ENCODE measurements around the gene DOLPP1. TPM values are rescaled to one million over a fixed set of nuclear protein-coding genes. Genes with fewer than 3 reads are reported as not detected.
"Not testable (repeated sequence)": the region's sequence is repeated elsewhere in the genome, so short reads cannot be mapped to it uniquely, and the experiment has no call there.

DOLPP1 gene, protein sequence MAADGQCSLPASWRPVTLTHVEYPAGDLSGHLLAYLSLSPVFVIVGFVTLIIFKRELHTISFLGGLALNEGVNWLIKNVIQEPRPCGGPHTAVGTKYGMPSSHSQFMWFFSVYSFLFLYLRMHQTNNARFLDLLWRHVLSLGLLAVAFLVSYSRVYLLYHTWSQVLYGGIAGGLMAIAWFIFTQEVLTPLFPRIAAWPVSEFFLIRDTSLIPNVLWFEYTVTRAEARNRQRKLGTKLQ
- total RNA-seq (1 to 10 TPM; 4.0 to 5.1 TPM), polyA plus RNA-seq (1 to 10 TPM; 2.1 to 4.9 TPM)
- long read RNA-seq, donor 1, transcript DOLPP1-202 (8 exons, 2,177 nt) = major isoform, 11 of 17 reads
- long read RNA-seq, donor 1, partial matches to known transcripts = 0 of 17 reads
- long read RNA-seq, donor 1, other reads (novel, unspliced or antisense) = 3 of 17 reads
- long read RNA-seq, donor 2, partial matches to known transcripts = 0 of 2 reads
- long read RNA-seq, donor 2, other reads (novel, unspliced or antisense) = 0 of 2 reads

DNA sequence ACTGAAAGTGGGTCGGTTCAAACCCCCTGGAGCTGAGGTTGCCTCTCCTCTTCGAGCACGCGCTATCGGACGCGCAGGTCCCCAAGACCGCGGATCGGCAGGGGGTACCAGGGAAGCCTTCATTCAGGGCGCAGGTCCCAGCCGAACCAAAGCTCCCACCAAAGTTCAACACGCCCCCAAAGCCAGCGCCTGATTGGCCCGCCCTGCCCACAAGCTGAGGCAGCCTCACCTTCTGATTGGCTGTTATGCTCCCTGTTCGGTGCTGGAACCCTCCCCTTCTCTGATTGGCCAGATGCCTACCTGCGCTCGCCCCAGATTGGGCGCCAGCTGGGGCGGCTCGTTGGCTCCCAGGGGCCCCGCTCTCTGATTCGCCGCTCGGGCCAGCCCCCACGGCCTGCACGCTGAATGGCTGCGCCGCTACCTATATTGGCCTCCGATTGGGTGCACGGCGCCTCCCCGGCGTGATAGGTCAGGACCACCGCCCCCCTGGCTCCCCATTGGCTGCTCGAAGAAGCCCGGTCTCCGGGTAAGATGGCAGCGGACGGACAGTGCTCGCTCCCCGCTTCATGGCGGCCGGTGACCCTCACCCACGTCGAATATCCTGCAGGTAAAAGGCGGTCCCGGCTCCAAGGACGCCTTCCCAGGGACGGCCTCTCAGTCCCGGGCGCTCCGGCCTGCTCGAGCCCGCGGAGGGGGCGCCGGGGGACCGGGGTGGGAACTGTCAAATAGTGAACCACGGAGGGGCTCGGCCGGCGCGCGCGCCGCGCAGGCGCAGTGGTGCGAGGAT lies at the start of gene DOLPP1:
Gene DOLPP1 (plus strand): TSS at position 511 of the 787 bp plus-strand sequence. CDS start 21 bp downstream, at position 532.
- Histone ChIP-seq H3K4me1 (ENCODE audit: control insufficient read depth in 1 of 2, insufficient read depth in 2 of 2, low read length in 2 of 2) (no peaks in the 10 kb centered on the region), H3K27ac (ENCODE audit: low read depth in 1 of 2, low read length in 2 of 2) (peak within 1 kb of the TSS in 1 of 2 donors; percentile 55), H3K4me3 (ENCODE audit: low read length in 2 of 2) (peak within 1 kb of the TSS; percentile 63 to 70), H3K36me3 (ENCODE audit: control insufficient read depth in 1 of 2, insufficient read depth in 2 of 2, low read length in 1 of 2) (no peaks in the 10 kb centered on the region), H3K27me3 (ENCODE audit: control insufficient read depth in 1 of 2, insufficient read depth in 2 of 2, low read length in 1 of 2) (no peaks in the 10 kb centered on the region), H3K9me3 (ENCODE audit: control insufficient read depth, low read length) (no peaks in the 10 kb centered on the region)
- WGBS, 2 donors = 0% methylated on average over 70 of the region's 70 CpGs
- DNase-seq (peak; percentile 99 to 100), ATAC-seq (ENCODE audit: low FRiP score) (peak; percentile 99)
- intact Hi-C loops (cut with DNase I) = loop anchor here (2.0 kb wide), 2 partner anchors 30 to 44 kb away; partner anchors contain the start of genes CRAT (in 1 of the 2), MIGA2 (in 1 of the 2) and PTPA (in 1 of the 2)

DNA sequence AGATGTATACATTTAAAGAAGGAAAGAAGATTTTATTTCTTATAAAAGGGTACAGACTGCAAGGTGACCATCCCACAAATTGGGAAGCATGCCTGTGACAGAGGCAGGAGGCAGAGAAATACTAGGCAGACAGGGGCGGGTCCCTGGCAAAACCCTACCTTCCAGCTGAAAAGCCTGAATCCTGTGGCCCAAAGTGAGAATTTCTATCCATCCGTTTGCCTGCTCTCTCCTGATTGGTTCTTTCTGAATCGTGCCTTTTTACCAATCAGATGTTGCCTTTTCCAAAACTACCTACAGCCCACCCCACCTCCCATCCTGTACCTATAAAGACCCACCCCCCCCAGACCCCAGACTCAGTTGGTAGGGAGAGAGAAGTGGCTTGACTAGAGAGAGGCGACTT lies 49.4 kb upstream of the DOLPP1 start:
- Histone ChIP-seq H3K4me1 (ENCODE audit: control insufficient read depth in 1 of 2, insufficient read depth in 2 of 2, low read length in 2 of 2) (no peaks in the 10 kb centered on the region), H3K4me3 (ENCODE audit: low read length in 2 of 2) (no peak overlapping the region), H3K27ac (ENCODE audit: low read depth in 1 of 2, low read length in 2 of 2) (no peak overlapping the region), H3K9me3 (ENCODE audit: control insufficient read depth, low read length) (no peaks in the 10 kb centered on the region), H3K27me3 (ENCODE audit: control insufficient read depth in 1 of 2, insufficient read depth in 2 of 2, low read length in 1 of 2) (no peaks in the 10 kb centered on the region), H3K36me3 (ENCODE audit: control insufficient read depth in 1 of 2, insufficient read depth in 2 of 2, low read length in 1 of 2) (no peaks in the 10 kb centered on the region)
- no peak for DNase-seq
- ATAC-seq (ENCODE audit: low FRiP score) = no peak
- intact Hi-C loops (cut with DNase I) = no loop called here
- WGBS, 2 donors = 61 to 70% methylated on average over 4 of the region's 4 CpGs

DNA sequence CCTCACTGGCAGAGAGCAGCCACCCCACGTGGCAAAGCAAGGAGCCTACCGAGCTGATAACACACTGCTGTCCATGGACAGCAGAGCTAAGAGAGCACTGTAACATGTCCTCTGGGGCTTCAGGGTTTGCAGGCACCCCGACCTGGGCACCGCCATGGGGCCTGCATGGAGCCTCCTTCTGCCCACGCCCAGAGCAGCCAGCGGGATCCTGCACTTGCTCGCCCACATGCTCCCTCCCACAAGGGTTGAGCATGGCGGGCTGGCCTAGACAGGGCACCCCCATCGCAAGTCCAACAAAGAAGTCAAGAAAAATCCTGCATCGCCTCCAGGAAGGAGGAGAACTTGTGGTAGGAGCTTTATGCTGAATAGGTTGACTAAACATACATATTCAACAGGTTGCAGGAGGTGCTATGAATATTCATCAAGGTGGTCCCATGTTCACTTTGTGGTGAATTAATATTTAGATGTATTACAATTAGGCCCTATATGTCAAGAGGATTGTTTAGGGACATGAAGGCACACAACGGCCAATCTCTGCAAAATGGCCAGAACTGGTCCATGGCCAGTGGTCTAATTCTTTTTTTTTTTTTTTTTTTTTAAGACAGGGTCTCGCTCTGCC lies 48.3 kb upstream of the DOLPP1 start:
- no peaks in the 10 kb centered on the region for H3K27me3 ChIP-seq (ENCODE audit: control insufficient read depth in 1 of 2, insufficient read depth in 2 of 2, low read length in 1 of 2)
- no peak overlapping the region for H3K27ac ChIP-seq (ENCODE audit: low read depth in 1 of 2, low read length in 2 of 2)
- DNase-seq (no peak), ATAC-seq (ENCODE audit: low FRiP score) (no peak)
- no peaks in the 10 kb centered on the region for H3K9me3 ChIP-seq (ENCODE audit: control insufficient read depth, low read length)
- H3K4me3 ChIP-seq (ENCODE audit: low read length in 2 of 2) = no peak overlapping the region
- 84 to 85% methylated on average over 11 to 12 of the region's 12 CpGs for WGBS, 2 donors
- no peaks in the 10 kb centered on the region for H3K4me1 ChIP-seq (ENCODE audit: control insufficient read depth in 1 of 2, insufficient read depth in 2 of 2, low read length in 2 of 2)
- intact Hi-C loops (cut with DNase I) = no loop called here
- H3K36me3 ChIP-seq (ENCODE audit: control insufficient read depth in 1 of 2, insufficient read depth in 2 of 2, low read length in 1 of 2) = no peaks in the 10 kb centered on the region

DNA sequence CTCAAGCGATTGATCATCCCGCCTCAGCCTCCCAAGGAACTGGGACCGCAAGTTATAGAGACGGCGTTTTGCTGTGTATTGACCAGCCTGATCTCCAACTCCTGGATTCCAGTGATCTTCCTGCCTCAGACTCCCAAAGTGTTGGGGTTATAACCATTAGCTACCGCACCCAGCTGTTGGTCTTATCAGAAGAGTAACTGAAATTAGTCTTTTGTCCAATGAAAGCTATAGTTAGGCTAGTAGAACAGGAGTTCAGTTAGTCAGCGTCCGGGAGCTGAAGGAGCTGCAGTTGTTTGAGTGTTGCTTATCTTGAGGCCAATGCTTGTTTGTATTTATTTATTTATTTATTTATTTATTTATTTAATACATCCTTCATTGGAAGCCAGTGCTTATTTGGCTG lies 47.7 kb upstream of the DOLPP1 start:
- intact Hi-C loops (cut with DNase I) = no loop called here
- no peak for ATAC-seq (ENCODE audit: low FRiP score)
- H3K9me3 ChIP-seq (ENCODE audit: control insufficient read depth, low read length) = no peaks in the 10 kb centered on the region

DNA sequence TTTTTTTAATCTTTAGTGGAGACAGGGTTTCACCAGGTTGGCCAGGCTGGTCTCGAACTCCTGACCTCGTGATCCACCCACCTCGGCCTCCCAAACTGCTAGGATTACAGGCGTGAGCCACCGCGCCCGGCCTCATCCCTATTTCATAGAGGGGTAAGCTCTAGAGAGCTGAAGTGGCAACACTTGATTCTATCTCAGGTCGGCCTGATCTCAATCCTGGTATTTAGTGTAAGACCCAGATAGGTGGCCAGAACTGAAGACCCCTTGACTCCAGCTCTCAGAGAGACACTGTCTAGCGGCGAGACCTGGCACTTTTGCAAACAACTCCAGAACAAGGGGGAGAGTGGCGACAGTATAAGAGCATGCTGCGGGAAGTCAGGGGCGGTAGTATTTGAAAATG lies 45.1 kb upstream of the DOLPP1 start:
- H3K27ac ChIP-seq (ENCODE audit: low read depth in 1 of 2, low read length in 2 of 2) = peak overlapping the region in 1 of 2 donors; percentile 58
- H3K4me1 ChIP-seq (ENCODE audit: control insufficient read depth in 1 of 2, insufficient read depth in 2 of 2, low read length in 2 of 2); H3K36me3 ChIP-seq (ENCODE audit: control insufficient read depth in 1 of 2, insufficient read depth in 2 of 2, low read length in 1 of 2); H3K27me3 ChIP-seq (ENCODE audit: control insufficient read depth in 1 of 2, insufficient read depth in 2 of 2, low read length in 1 of 2); DNase-seq; H3K9me3 ChIP-seq (ENCODE audit: control insufficient read depth, low read length): not testable (repeated sequence)
- WGBS, 2 donors = 45 to 52% methylated on average over 13 of the region's 13 CpGs
- peak; percentile 34 for ATAC-seq (ENCODE audit: low FRiP score)
- H3K4me3 ChIP-seq (ENCODE audit: low read length in 2 of 2) = peak overlapping the region in 1 of 2 donors; percentile 44
- intact Hi-C loops (cut with DNase I) = loop anchor here (2.0 to 5.0 kb wide), 2 partner anchors 45 to 89 kb away; partner anchors contain the start of genes DOLK (in 1 of the 2), DOLPP1 (in 1 of the 2) and NUP188 (in 1 of the 2)

More for the DNA sequence above, 47.7 kb upstream of the DOLPP1 start:
- Histone ChIP-seq H3K27ac (ENCODE audit: low read depth in 1 of 2, low read length in 2 of 2) (no peak overlapping the region), H3K36me3 (ENCODE audit: control insufficient read depth in 1 of 2, insufficient read depth in 2 of 2, low read length in 1 of 2) (no peaks in the 10 kb centered on the region), H3K4me3 (ENCODE audit: low read length in 2 of 2) (no peak overlapping the region), H3K27me3 (ENCODE audit: control insufficient read depth in 1 of 2, insufficient read depth in 2 of 2, low read length in 1 of 2) (no peaks in the 10 kb centered on the region), H3K4me1 (ENCODE audit: control insufficient read depth in 1 of 2, insufficient read depth in 2 of 2, low read length in 2 of 2) (no peaks in the 10 kb centered on the region)
- WGBS, 2 donors = 90 to 91% methylated on average over 8 of the region's 8 CpGs
- no peak for DNase-seq

DNA sequence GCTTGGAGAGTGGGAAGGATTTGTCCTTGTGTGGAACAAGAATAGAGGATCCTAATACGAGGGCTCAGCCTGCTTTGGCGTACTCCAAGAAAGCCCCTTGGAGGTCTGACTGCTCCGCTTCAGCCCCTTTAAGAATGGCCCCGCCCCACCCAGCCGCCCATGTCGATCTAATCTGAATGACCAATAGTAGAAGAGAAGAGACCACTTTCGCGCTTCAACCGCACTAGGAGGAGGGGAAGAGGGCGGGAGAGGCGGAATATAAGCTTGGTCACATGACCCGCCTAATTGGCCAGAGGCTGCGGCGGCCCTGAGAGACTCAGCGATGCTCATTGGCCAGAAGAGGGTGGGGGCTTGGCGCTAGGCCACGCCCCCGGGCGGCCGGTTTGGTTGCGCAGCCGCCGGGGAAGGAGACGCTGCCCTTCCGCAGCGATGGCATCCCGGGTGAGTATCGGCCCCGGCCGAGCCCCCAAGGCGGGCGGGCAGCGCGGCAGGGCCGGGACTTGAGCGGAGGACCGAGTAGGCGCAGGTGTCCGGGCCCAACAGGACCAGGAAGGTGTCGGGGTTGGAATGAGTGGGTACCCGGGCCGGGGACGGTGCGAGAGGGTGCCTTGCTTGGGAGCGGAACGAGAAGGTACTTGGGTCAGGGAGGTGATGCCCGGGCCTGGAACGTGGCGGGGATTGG lies 44.5 kb upstream of the DOLPP1 start, which contains the start of gene MIGA2:
Gene MIGA2 (plus strand): TSS at position 386 of the 682 bp plus-strand sequence. CDS start 3,969 bp downstream, outside the sequence.
- peak; percentile 97 to 98 for DNase-seq
- ATAC-seq (ENCODE audit: low FRiP score) = peak; percentile 98
- Histone ChIP-seq H3K36me3 (ENCODE audit: control insufficient read depth in 1 of 2, insufficient read depth in 2 of 2, low read length in 1 of 2) (no peaks in the 10 kb centered on the region), H3K4me3 (ENCODE audit: low read length in 2 of 2) (peak within 1 kb of the TSS; percentile 68 to 85), H3K4me1 (ENCODE audit: control insufficient read depth in 1 of 2, insufficient read depth in 2 of 2, low read length in 2 of 2) (no peaks in the 10 kb centered on the region), H3K27ac (ENCODE audit: low read depth in 1 of 2, low read length in 2 of 2) (peak within 1 kb of the TSS in 1 of 2 donors; percentile 58), H3K27me3 (ENCODE audit: control insufficient read depth in 1 of 2, insufficient read depth in 2 of 2, low read length in 1 of 2) (no peaks in the 10 kb centered on the region), H3K9me3 (ENCODE audit: control insufficient read depth, low read length) (no peaks in the 10 kb centered on the region)
- intact Hi-C loops (cut with DNase I) = loop anchor here (2.0 to 5.0 kb wide), 2 partner anchors 44 to 89 kb away; partner anchors contain the start of genes DOLK (in 1 of the 2), DOLPP1 (in 1 of the 2) and NUP188 (in 1 of the 2)
- 0 to 1% methylated on average over 48 to 49 of the region's 49 CpGs for WGBS, 2 donors

DNA sequence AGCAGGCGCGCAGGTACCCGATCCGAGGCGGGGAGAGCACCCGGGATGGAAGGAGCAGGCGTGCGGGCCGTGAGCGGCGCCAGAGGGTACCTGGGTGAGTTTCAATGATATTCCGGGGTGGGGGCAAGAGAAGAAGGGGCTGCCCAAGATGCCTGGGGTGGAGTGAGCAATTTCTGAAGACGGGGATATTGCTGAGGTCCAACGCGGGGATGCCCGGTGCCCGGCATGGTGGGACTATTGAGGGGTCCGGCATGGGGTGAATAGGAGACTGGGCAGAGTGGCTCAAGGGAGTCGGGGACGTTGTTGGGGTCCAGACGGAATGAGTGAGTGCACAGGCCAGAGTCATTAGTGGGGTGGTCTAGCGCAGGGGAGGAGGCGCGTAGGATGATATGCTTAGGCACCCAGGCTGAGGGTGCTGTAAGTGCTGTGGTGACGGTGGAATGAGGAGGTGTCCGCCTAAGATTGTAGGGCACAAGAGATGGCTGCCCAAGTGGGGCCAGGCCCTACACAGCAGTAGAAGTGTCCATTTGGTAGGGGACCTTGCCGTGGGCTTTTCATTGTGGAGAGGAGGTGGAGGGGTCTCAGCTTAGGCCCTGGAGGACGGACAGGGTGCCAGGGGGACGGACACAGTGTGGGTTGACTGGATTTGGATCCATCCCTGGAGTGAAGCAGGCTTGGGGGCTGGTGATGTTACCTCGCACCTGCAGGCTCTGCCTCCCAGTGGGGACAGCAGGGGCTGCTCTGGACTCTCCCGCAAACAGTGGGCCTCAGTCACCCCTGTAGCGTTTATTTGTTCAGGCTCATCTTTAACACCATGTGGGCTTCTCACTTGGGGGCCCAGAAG lies 43.8 kb upstream of the DOLPP1 start:
- ATAC-seq (ENCODE audit: low FRiP score) (peak; percentile 2), DNase-seq (peak in 1 of 2 donors; percentile 72)
- Histone ChIP-seq H3K27ac (ENCODE audit: low read depth in 1 of 2, low read length in 2 of 2) (peak overlapping the region in 1 of 2 donors; percentile 1), H3K9me3 (ENCODE audit: control insufficient read depth, low read length) (no peaks in the 10 kb centered on the region), H3K27me3 (ENCODE audit: control insufficient read depth in 1 of 2, insufficient read depth in 2 of 2, low read length in 1 of 2) (no peaks in the 10 kb centered on the region), H3K36me3 (ENCODE audit: control insufficient read depth in 1 of 2, insufficient read depth in 2 of 2, low read length in 1 of 2) (no peaks in the 10 kb centered on the region), H3K4me1 (ENCODE audit: control insufficient read depth in 1 of 2, insufficient read depth in 2 of 2, low read length in 2 of 2) (no peaks in the 10 kb centered on the region), H3K4me3 (ENCODE audit: low read length in 2 of 2) (peak overlapping the region; percentile 68 to 85)
- intact Hi-C loops (cut with DNase I) = loop anchor here (2.0 to 5.0 kb wide), 2 partner anchors 44 to 90 kb away; partner anchors contain the start of genes DOLK (in 1 of the 2), DOLPP1 (in 1 of the 2) and NUP188 (in 1 of the 2)
- 6 to 8% methylated on average over 32 of the region's 32 CpGs for WGBS, 2 donors
